Activated naive CD8-positive, alpha-beta T cell treated with anti-CD3 and anti-CD28 coated beads, Interleukin-2, amount 10 ng/mL, durations not matched to agents 7 days and 5 days (primary cell): ENCODE results near the gene DNAJC12. TPM values are rescaled to one million over a fixed set of nuclear protein-coding genes. Genes with fewer than 3 reads are reported as not detected.
"Not testable (repeated sequence)": the region's sequence is repeated elsewhere in the genome, so short reads cannot be mapped to it uniquely, and the experiment has no call there.

Source experiments
- ATAC-seq: fragments of 150-1000 bp; cut with Tn5 transposase; one replicate; pipeline ENCODE4 v1.10.0; 2021; ENCODE audit warnings: low read depth, moderate library complexity
- POLR2A ChIA-PET: fragments of 350-600 bp; sonication (Branson Sonifier 250); formaldehyde crosslinking; loops from one replicate; lab custom pipeline; 2021; ENCODE audit warnings: antibody characterized with exemption; lab: Charles Lee
- DNase-seq: peaks from one replicate; pipeline ENCODE4 v3.0.0; 2021
- H3K27ac Mint-ChIP-seq: one replicate; pipeline ENCODE4 v1.8.0; 2022; ENCODE audit warnings: mild to moderate bottlenecking, mixed read lengths
- H3K27me3 Mint-ChIP-seq: one replicate; pipeline ENCODE4 v1.8.0; 2022; ENCODE audit warnings: mild to moderate bottlenecking, moderate library complexity, mixed read lengths
- H3K36me3 Mint-ChIP-seq: one replicate; pipeline ENCODE4 v1.8.0; 2021; ENCODE audit warnings: mild to moderate bottlenecking, mixed read lengths
- H3K4me1 Mint-ChIP-seq: one replicate; pipeline ENCODE4 v1.8.0; 2021; ENCODE audit warnings: mixed read lengths
- H3K4me3 Mint-ChIP-seq: one replicate; pipeline ENCODE4 v1.8.0; 2022; ENCODE audit warnings: mild to moderate bottlenecking, moderate library complexity, mixed read lengths
- H3K9me3 Mint-ChIP-seq: one replicate; pipeline ENCODE4 v1.8.0; 2021; ENCODE audit warnings: mixed read lengths
- total RNA-seq, 2 experiments: library from RNA; stranded (reverse); gene quantifications; one replicate each; pipeline ENCODE4 v1.2.3, GENCODE V29; 2021

The DNAJC12 gene
- total RNA-seq, 2 experiments from 2014 or later = 3.6 to 4.1 TPM

- Mint-ChIP-seq H3K4me1 (no peaks in the 10 kb centered on the region), H3K27ac (no peak overlapping the region), H3K36me3 (no peaks in the 10 kb centered on the region), H3K9me3 (no peaks in the 10 kb centered on the region), H3K27me3 (no peaks in the 10 kb centered on the region), H3K4me3 (no peak overlapping the region)
- DNase-seq (no peak), ATAC-seq (no peak)
- POLR2A ChIA-PET = interaction anchor here (1.1 kb wide), 1 partner anchor 22 kb away, joined by 3 read pairs; the partner anchor contains the start of gene SIRT1
Measured at GRCh38 chr10:67861750-67862432, 23.9 kb upstream of the DNAJC12 start.

GRCh38 chr10:67858971-67859370 lies 21.0 kb upstream of the DNAJC12 start:
- no peaks in the 10 kb centered on the region for H3K9me3 Mint-ChIP-seq

GRCh38 chr10:67853512-67853911 lies 15.5 kb upstream of the DNAJC12 start:
- DNase-seq (no peak), ATAC-seq (no peak)
- no peak overlapping the region for H3K27ac Mint-ChIP-seq
- no peak overlapping the region for H3K4me3 Mint-ChIP-seq
- no peaks in the 10 kb centered on the region for H3K27me3 Mint-ChIP-seq
- H3K36me3 Mint-ChIP-seq = peaks cover 3% of the 10 kb centered on the region
- POLR2A ChIA-PET = no interaction called here
- peaks cover 14% of the 10 kb centered on the region for H3K4me1 Mint-ChIP-seq
- H3K9me3 Mint-ChIP-seq = no peaks in the 10 kb centered on the region

More at GRCh38 chr10:67858971-67859370, 21.0 kb upstream of the DNAJC12 start:
- POLR2A ChIA-PET = no interaction called here
- Mint-ChIP-seq H3K27me3 (no peaks in the 10 kb centered on the region), H3K4me3 (no peak overlapping the region), H3K27ac (no peak overlapping the region), H3K36me3 (no peaks in the 10 kb centered on the region), H3K4me1 (peaks cover 8% of the 10 kb centered on the region)
- ATAC-seq = no peak
- DNase-seq = no peak

GRCh38 chr10:67852761-67853160 lies 14.8 kb upstream of the DNAJC12 start:
- DNase-seq = no peak
- POLR2A ChIA-PET = no interaction called here
- no peak for ATAC-seq
- H3K9me3 Mint-ChIP-seq = no peaks in the 10 kb centered on the region
- no peak overlapping the region for H3K4me3 Mint-ChIP-seq
- peaks cover 3% of the 10 kb centered on the region for H3K36me3 Mint-ChIP-seq
- H3K27me3 Mint-ChIP-seq = no peaks in the 10 kb centered on the region
- no peak overlapping the region for H3K27ac Mint-ChIP-seq
- peaks cover 14% of the 10 kb centered on the region for H3K4me1 Mint-ChIP-seq

GRCh38 chr10:67851186-67851585 lies 13.2 kb upstream of the DNAJC12 start:
- H3K9me3 Mint-ChIP-seq = no peaks in the 10 kb centered on the region
- H3K27me3 Mint-ChIP-seq = no peaks in the 10 kb centered on the region
- POLR2A ChIA-PET = interaction anchor here (1.1 kb wide), 1 partner anchor 63 kb away, joined by 3 read pairs; no protein-coding TSS in a partner anchor
- H3K27ac Mint-ChIP-seq = peak overlapping the region; percentile 24
- H3K4me1 Mint-ChIP-seq = peaks cover 14% of the 10 kb centered on the region
- ATAC-seq (no peak), DNase-seq (no peak)
- peak overlapping the region; percentile 5 for H3K4me3 Mint-ChIP-seq
- peaks cover 3% of the 10 kb centered on the region for H3K36me3 Mint-ChIP-seq

- peak; percentile 99 for ATAC-seq
Measured at GRCh38 chr10:67849331-67850011, 11.5 kb upstream of the DNAJC12 start.

GRCh38 chr10:67843284-67843683 lies 5.3 kb upstream of the DNAJC12 start:
- H3K4me1 Mint-ChIP-seq = no peaks in the 10 kb centered on the region
- peaks cover 10% of the 10 kb centered on the region for H3K9me3 Mint-ChIP-seq
- no peak overlapping the region for H3K27ac Mint-ChIP-seq
- H3K4me3 Mint-ChIP-seq = no peak overlapping the region
- H3K27me3 Mint-ChIP-seq = no peaks in the 10 kb centered on the region
- POLR2A ChIA-PET = no interaction called here
- no peak for DNase-seq
- ATAC-seq = no peak
- peaks cover 6% of the 10 kb centered on the region for H3K36me3 Mint-ChIP-seq

More at GRCh38 chr10:67849331-67850011, 11.5 kb upstream of the DNAJC12 start:
- peak; percentile 93 for DNase-seq
- peaks cover 3% of the 10 kb centered on the region for H3K36me3 Mint-ChIP-seq
- H3K4me3 Mint-ChIP-seq = peak overlapping the region; percentile 96
- H3K4me1 Mint-ChIP-seq = peaks cover 6% of the 10 kb centered on the region
- peak overlapping the region; percentile 96 for H3K27ac Mint-ChIP-seq
- no peaks in the 10 kb centered on the region for H3K27me3 Mint-ChIP-seq
- POLR2A ChIA-PET = interaction anchor here (0.6 to 1.4 kb wide), 11 partner anchors 12 to 498 kb away, joined by 3 to 8 read pairs (median 5); partner anchors contain the start of genes DNAJC12, HNRNPH3 and SIRT1
- H3K9me3 Mint-ChIP-seq = no peaks in the 10 kb centered on the region

- no peaks in the 10 kb centered on the region for H3K27me3 Mint-ChIP-seq
- H3K36me3 Mint-ChIP-seq = peaks cover 6% of the 10 kb centered on the region
- H3K27ac Mint-ChIP-seq = no peak overlapping the region
- H3K4me3 Mint-ChIP-seq = no peak overlapping the region
- POLR2A ChIA-PET = no interaction called here
- H3K9me3 Mint-ChIP-seq = peaks cover 10% of the 10 kb centered on the region
- DNase-seq = no peak
- H3K4me1 Mint-ChIP-seq = peaks cover 3% of the 10 kb centered on the region
- no peak for ATAC-seq
Measured at GRCh38 chr10:67841737-67842136, 3.7 kb upstream of the DNAJC12 start.

- Mint-ChIP-seq H3K36me3 (peaks cover 6% of the 10 kb centered on the region), H3K27ac (no peak overlapping the region), H3K4me3 (no peak overlapping the region), H3K9me3 (peaks cover 10% of the 10 kb centered on the region), H3K27me3 (no peaks in the 10 kb centered on the region), H3K4me1 (peaks cover 7% of the 10 kb centered on the region)
- DNase-seq (no peak), ATAC-seq (no peak)
- POLR2A ChIA-PET = no interaction called here
Measured at GRCh38 chr10:67839951-67840350, 2.0 kb upstream of the DNAJC12 start.

GRCh38 chr10:67839511-67839910 lies 1.5 kb upstream of the DNAJC12 start:
- not testable (repeated sequence) for H3K9me3 Mint-ChIP-seq, H3K4me1 Mint-ChIP-seq

GRCh38 chr10:67836972-67837371 lies 1.0 kb downstream of the DNAJC12 start:
- Mint-ChIP-seq H3K36me3 (peaks cover 6% of the 10 kb centered on the region), H3K4me1 (peaks cover 14% of the 10 kb centered on the region), H3K4me3 (peak overlapping the region; percentile 5), H3K9me3 (peaks cover 7% of the 10 kb centered on the region), H3K27ac (no peak overlapping the region), H3K27me3 (no peaks in the 10 kb centered on the region)
- ATAC-seq (no peak), DNase-seq (no peak)
- POLR2A ChIA-PET = interaction anchor here (2.0 kb wide), 1 partner anchor 13 kb away, joined by 5 read pairs; no protein-coding TSS in a partner anchor

More at GRCh38 chr10:67839511-67839910, 1.5 kb upstream of the DNAJC12 start:
- ATAC-seq, POLR2A ChIA-PET, H3K27me3 Mint-ChIP-seq, DNase-seq, H3K27ac Mint-ChIP-seq, H3K4me3 Mint-ChIP-seq, H3K36me3 Mint-ChIP-seq: not testable (repeated sequence)

- Mint-ChIP-seq H3K9me3 (peaks cover 6% of the 10 kb centered on the region), H3K27me3 (no peaks in the 10 kb centered on the region), H3K36me3 (peaks cover 5% of the 10 kb centered on the region), H3K27ac (no peak overlapping the region), H3K4me3 (no peak overlapping the region), H3K4me1 (peaks cover 16% of the 10 kb centered on the region)
- no peak for DNase-seq
- ATAC-seq = no peak
- POLR2A ChIA-PET = no interaction called here
Measured at GRCh38 chr10:67836488-67836887, 1.5 kb downstream of the DNAJC12 start.

GRCh38 chr10:67835541-67836394 lies 2.2 kb downstream of the DNAJC12 start:
- POLR2A ChIA-PET, DNase-seq, ATAC-seq, H3K9me3 Mint-ChIP-seq, H3K27me3 Mint-ChIP-seq, H3K27ac Mint-ChIP-seq, H3K36me3 Mint-ChIP-seq: not testable (repeated sequence)
- Mint-ChIP-seq H3K4me3 (peak overlapping the region; percentile 60), H3K4me1 (peaks cover 16% of the 10 kb centered on the region)
